Neural cell (in vitro differentiated cells): Measurements from ENCODE around the gene COG5. TPM values are rescaled to one million over a fixed set of nuclear protein-coding genes. Genes with fewer than 3 reads are reported as not detected.

Experiments
- H2AFZ ChIP-seq: fragments of 200-600, 300-800 bp; sonication (generic), shearing (Covaris generic); 2 replicates; pipeline ENCODE4 v1.6.0; 2014; ENCODE audit warnings: low read depth, mild to moderate bottlenecking, antibody characterized with exemption, low read length, moderate library complexity
- H3F3A ChIP-seq: fragments of 200-600 bp; shearing (Covaris generic); 2 replicates; pipeline ENCODE4 v1.6.1; 2016; ENCODE audit warnings: mild to moderate bottlenecking, moderate library complexity, mixed read lengths, antibody characterized with exemption, low read length; ENCODE audit not compliant: insufficient read depth, poor library complexity, severe bottlenecking
- H3K27ac ChIP-seq: fragments of 200-600, 300-800 bp; sonication (generic), shearing (Covaris generic); 2 replicates; pipeline ENCODE4 v1.5.1; 2014; ENCODE audit warnings: mild to moderate bottlenecking, low read length, moderate library complexity
- H3K27me3 ChIP-seq: fragments of 300-800, 200-600 bp; sonication (generic), shearing (Covaris generic); 2 replicates; pipeline ENCODE4 v1.6.0; 2014; ENCODE audit warnings: mild to moderate bottlenecking, low read depth, low read length, moderate library complexity; ENCODE audit not compliant: insufficient read depth
- H3K36me3 ChIP-seq: fragments of 300-800, 200-600 bp; sonication (generic), shearing (Covaris generic); 2 replicates; pipeline ENCODE4 v1.5.1; 2014; ENCODE audit warnings: mild to moderate bottlenecking, antibody characterized with exemption, low read length, moderate library complexity; ENCODE audit not compliant: insufficient read depth
- H3K4me2 ChIP-seq: fragments of 300-800, 200-600 bp; sonication (generic), shearing (Covaris generic); 2 replicates; pipeline ENCODE4 v1.6.0; 2014; ENCODE audit warnings: mild to moderate bottlenecking, low read length
- H3K4me3 ChIP-seq: fragments of 300-800, 200-600 bp; sonication (generic), shearing (Covaris generic); 2 replicates; pipeline ENCODE4 v1.5.1; 2014; ENCODE audit warnings: mild to moderate bottlenecking, low read length, moderate library complexity
- H3K79me2 ChIP-seq: fragments of 200-600 bp; shearing (Covaris generic); replicated peaks from 2 replicates; pipeline ENCODE4 v1.6.0; 2014; ENCODE audit warnings: mild to moderate bottlenecking, low read length, moderate library complexity; ENCODE audit not compliant: insufficient read depth
- H3K9ac ChIP-seq: fragments of 300-800, 200-600 bp; sonication (generic), shearing (Covaris generic); 2 replicates; pipeline ENCODE4 v1.6.1; 2016; ENCODE audit warnings: mild to moderate bottlenecking, low read length, mixed read lengths
- H3K9me2 ChIP-seq: fragments of 200-600 bp; shearing (Covaris generic); 2 replicates; pipeline ENCODE4 v1.6.1; 2016; ENCODE audit warnings: mild to moderate bottlenecking, low read length, mixed read lengths; ENCODE audit not compliant: insufficient read depth
- H3K9me3 ChIP-seq: fragments of 200-600, 300-800 bp; sonication (generic), shearing (Covaris generic); 2 replicates; pipeline ENCODE4 v1.6.1; 2016; ENCODE audit warnings: mild to moderate bottlenecking, mixed run types, low read length, moderate library complexity, mixed read lengths
- H4K20me1 ChIP-seq: fragments of 200-600 bp; shearing (Covaris generic); 2 replicates; pipeline ENCODE4 v1.6.1; 2016; ENCODE audit warnings: mild to moderate bottlenecking, mixed run types; ENCODE audit not compliant: insufficient read depth
- EP300 ChIP-seq: fragments of 450-650 bp; conservative IDR thresholded peaks from 2 replicates; pipeline ENCODE4 v1.6.1; 2014; ENCODE audit warnings: antibody characterized with exemption, mild to moderate bottlenecking, moderate library complexity; ENCODE audit not compliant: poor library complexity, severe bottlenecking
- EZH2 ChIP-seq: fragments of 200-600, 300-800 bp; shearing (Covaris generic), sonication (generic); IDR thresholded peaks from 2 replicates; pipeline ENCODE4 v1.6.1; 2014; ENCODE audit warnings: antibody characterized with exemption, low read length, borderline replicate concordance, mild to moderate bottlenecking; ENCODE audit not compliant: insufficient read depth, poor library complexity, severe bottlenecking
- MXI1 ChIP-seq: fragments of 450-650 bp; conservative IDR thresholded peaks from 2 replicates; pipeline ENCODE4 v1.6.1; 2014; ENCODE audit warnings: antibody characterized with exemption, mild to moderate bottlenecking; ENCODE audit not compliant: poor library complexity, severe bottlenecking
- POLR2AphosphoS5 ChIP-seq: IDR thresholded peaks from 2 replicates; pipeline ENCODE4 v1.6.1; 2012
- RAD21 ChIP-seq: fragments of 450-650 bp; conservative IDR thresholded peaks from 2 replicates; pipeline ENCODE4 v1.6.1; 2014; ENCODE audit warnings: antibody characterized with exemption, mild to moderate bottlenecking, moderate library complexity
- SMC3 ChIP-seq: fragments of 450-650 bp; conservative IDR thresholded peaks from 2 replicates; pipeline ENCODE4 v1.6.1; 2014; ENCODE audit warnings: antibody characterized with exemption, mild to moderate bottlenecking, moderate library complexity; ENCODE audit not compliant: poor library complexity
- TAF1 ChIP-seq: IDR thresholded peaks from 2 replicates; pipeline ENCODE4 v1.6.1; 2012; ENCODE audit warnings: low read depth
- polyA plus RNA-seq: library from polyadenylated mRNA; depleted of rRNA; stranded (reverse); fragments of >200 nt; gene quantifications from 2 replicates; pipeline ENCODE4 v1.2.3, GENCODE V29; 2014
- TF ChIP-seq, protein P1 (sequence below): fragments of 450-650 bp; IDR thresholded peaks from 2 replicates; pipeline ENCODE4 v1.5.1; 2014; ENCODE audit warnings: antibody characterized with exemption, mild to moderate bottlenecking, moderate library complexity; ENCODE audit not compliant: poor library complexity, severe bottlenecking
- TF ChIP-seq, protein P2 (sequence below): IDR thresholded peaks from 2 replicates; pipeline ENCODE4 v1.6.1; 2012; ENCODE audit warnings: borderline replicate concordance

COG5 gene
- polyA plus RNA-seq, 1 donor from 2014 or later = 13.3 TPM

DNA sequence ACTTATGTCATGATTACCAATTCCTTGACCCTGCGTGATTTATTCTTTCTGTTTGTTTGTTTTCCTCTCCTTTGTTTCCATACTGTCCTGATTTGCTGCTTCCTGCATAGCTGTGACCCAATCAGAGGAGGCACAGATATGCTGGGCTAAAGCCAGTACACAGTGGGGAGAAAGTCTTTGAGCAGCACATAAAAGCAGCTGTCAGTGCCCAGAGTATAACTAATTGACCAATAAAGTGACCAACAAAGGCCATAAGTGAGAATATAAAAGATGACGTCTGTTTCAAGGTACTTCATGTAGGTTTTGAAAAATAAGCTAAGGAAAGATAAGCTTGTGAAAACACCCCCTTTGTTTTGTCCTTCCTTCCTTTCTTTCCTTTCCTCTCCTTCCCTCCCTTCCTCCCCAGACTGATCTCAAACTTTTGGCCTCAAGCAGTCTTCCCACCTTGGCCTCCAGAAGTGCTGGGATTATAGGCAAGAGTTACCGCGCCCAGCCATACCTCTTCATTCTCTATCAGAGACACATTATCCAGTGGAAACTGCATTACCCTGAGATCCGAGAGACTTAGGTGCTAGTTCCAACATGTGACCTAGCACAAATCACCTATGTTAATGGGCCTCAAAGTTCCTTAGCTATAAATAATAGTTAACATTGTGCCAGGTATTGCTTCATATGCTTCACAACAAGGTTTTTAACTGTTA is 33.3 kb upstream of the COG5 start:
- Histone ChIP-seq H3F3A (no peaks in the 10 kb centered on the region), H2AFZ (no peak overlapping the region), H3K27me3 (no peaks in the 10 kb centered on the region), H3K4me3 (no peak overlapping the region), H3K4me2 (no peak overlapping the region), H3K9me3 (no peaks in the 10 kb centered on the region), H3K9me2 (no peaks in the 10 kb centered on the region), H3K27ac (no peak overlapping the region), H4K20me1 (no peaks in the 10 kb centered on the region), H3K9ac (no peak overlapping the region), H3K36me3 (peaks cover 10% of the 10 kb centered on the region), H3K79me2 (no peaks in the 10 kb centered on the region)
- TF ChIP-seq TAF1 (no peak), POLR2AphosphoS5 (no peak), EP300 (no peak), RAD21 (no peak), SMC3 (no peak), MXI1 (no peak), EZH2 (no peak)
- TF ChIP-seq, protein P1, sequence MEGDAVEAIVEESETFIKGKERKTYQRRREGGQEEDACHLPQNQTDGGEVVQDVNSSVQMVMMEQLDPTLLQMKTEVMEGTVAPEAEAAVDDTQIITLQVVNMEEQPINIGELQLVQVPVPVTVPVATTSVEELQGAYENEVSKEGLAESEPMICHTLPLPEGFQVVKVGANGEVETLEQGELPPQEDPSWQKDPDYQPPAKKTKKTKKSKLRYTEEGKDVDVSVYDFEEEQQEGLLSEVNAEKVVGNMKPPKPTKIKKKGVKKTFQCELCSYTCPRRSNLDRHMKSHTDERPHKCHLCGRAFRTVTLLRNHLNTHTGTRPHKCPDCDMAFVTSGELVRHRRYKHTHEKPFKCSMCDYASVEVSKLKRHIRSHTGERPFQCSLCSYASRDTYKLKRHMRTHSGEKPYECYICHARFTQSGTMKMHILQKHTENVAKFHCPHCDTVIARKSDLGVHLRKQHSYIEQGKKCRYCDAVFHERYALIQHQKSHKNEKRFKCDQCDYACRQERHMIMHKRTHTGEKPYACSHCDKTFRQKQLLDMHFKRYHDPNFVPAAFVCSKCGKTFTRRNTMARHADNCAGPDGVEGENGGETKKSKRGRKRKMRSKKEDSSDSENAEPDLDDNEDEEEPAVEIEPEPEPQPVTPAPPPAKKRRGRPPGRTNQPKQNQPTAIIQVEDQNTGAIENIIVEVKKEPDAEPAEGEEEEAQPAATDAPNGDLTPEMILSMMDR = no peak
- TF ChIP-seq, protein P2, sequence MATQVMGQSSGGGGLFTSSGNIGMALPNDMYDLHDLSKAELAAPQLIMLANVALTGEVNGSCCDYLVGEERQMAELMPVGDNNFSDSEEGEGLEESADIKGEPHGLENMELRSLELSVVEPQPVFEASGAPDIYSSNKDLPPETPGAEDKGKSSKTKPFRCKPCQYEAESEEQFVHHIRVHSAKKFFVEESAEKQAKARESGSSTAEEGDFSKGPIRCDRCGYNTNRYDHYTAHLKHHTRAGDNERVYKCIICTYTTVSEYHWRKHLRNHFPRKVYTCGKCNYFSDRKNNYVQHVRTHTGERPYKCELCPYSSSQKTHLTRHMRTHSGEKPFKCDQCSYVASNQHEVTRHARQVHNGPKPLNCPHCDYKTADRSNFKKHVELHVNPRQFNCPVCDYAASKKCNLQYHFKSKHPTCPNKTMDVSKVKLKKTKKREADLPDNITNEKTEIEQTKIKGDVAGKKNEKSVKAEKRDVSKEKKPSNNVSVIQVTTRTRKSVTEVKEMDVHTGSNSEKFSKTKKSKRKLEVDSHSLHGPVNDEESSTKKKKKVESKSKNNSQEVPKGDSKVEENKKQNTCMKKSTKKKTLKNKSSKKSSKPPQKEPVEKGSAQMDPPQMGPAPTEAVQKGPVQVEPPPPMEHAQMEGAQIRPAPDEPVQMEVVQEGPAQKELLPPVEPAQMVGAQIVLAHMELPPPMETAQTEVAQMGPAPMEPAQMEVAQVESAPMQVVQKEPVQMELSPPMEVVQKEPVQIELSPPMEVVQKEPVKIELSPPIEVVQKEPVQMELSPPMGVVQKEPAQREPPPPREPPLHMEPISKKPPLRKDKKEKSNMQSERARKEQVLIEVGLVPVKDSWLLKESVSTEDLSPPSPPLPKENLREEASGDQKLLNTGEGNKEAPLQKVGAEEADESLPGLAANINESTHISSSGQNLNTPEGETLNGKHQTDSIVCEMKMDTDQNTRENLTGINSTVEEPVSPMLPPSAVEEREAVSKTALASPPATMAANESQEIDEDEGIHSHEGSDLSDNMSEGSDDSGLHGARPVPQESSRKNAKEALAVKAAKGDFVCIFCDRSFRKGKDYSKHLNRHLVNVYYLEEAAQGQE = no peak

DNA sequence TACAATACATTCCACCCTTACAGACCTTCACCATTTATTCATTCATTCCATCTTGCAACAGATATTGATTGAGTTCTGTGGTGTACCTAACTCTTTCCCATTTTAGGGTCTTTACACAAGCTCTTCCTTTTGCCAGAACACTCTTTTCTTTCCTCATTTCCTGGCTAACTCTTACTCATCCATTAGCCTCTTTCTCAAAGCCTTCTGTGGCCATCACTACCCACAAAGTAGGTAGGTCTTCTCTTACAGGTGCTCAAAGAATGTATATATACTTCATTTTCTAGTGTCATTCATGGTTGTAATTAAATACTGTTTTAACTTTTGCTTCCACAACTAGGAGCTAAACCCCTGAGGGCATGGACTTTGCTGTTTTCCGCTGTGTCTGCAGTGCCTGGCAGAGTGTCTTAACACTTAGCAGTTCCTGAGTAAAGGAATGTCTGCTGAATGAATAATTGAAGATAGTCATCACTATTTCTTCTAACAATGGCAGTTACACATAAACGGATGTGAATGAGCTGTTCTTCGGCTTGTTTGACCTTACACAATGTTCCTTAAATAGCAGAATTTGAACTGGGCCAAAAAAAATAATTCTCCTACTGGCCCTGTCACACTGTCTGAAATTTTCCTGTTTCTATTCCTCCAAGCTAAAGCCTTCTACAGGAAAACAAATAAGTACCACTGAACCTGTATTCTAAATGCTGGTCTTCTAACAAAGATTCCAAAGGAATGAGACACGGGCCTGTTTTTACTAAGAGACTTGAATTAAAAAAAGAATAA is 31.4 kb upstream of the COG5 start:
- Histone ChIP-seq H3K27ac (no peak overlapping the region), H4K20me1 (no peaks in the 10 kb centered on the region), H3K4me2 (no peak overlapping the region), H3K79me2 (no peaks in the 10 kb centered on the region), H3K27me3 (no peaks in the 10 kb centered on the region), H3F3A (no peaks in the 10 kb centered on the region), H3K4me3 (no peak overlapping the region), H3K9ac (no peak overlapping the region), H3K9me2 (no peaks in the 10 kb centered on the region), H3K9me3 (no peaks in the 10 kb centered on the region), H3K36me3 (peaks cover 7% of the 10 kb centered on the region), H2AFZ (no peak overlapping the region)
- TF ChIP-seq SMC3 (no peak), EZH2 (no peak)
- TF ChIP-seq, protein P2 = no peak
